Measurements from ENCODE around the gene SLC35B1.

Gene SLC35B1

DNA sequence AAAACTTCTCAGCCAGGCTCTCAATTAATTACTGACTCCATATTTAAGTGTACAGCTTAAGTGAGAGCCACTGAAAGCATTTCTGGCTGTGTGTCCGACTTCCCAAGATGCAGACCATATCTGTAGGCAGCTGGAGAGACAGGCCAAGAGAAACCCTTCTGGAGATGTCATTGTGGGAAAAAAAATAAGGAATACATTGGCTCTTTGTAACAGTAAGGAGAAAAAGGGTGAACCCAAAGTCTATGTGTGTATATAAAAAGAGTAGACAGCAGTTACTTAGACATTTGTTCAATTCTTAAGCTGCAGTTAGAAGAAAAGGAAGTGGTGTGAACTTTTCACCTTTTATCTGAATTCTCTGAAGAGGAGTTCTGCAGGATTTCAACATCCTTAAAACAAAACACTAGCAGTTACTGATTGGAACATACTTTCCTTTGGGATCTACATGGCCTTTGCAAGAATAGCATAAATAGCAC is 34.4 kb upstream of the SLC35B1 start:
- DNase-seq (ENCODE audit: low read depth), result no peak
- TF ChIP-seq, protein P1, sequence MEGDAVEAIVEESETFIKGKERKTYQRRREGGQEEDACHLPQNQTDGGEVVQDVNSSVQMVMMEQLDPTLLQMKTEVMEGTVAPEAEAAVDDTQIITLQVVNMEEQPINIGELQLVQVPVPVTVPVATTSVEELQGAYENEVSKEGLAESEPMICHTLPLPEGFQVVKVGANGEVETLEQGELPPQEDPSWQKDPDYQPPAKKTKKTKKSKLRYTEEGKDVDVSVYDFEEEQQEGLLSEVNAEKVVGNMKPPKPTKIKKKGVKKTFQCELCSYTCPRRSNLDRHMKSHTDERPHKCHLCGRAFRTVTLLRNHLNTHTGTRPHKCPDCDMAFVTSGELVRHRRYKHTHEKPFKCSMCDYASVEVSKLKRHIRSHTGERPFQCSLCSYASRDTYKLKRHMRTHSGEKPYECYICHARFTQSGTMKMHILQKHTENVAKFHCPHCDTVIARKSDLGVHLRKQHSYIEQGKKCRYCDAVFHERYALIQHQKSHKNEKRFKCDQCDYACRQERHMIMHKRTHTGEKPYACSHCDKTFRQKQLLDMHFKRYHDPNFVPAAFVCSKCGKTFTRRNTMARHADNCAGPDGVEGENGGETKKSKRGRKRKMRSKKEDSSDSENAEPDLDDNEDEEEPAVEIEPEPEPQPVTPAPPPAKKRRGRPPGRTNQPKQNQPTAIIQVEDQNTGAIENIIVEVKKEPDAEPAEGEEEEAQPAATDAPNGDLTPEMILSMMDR (IDR thresholded peaks at IDR 0.05; ENCODE audit: insufficient read depth, low read depth, low read length, missing control alignments), result no peak
- no peak overlapping the region for H3K4me3 ChIP-seq (ENCODE audit: low read length)

DNA sequence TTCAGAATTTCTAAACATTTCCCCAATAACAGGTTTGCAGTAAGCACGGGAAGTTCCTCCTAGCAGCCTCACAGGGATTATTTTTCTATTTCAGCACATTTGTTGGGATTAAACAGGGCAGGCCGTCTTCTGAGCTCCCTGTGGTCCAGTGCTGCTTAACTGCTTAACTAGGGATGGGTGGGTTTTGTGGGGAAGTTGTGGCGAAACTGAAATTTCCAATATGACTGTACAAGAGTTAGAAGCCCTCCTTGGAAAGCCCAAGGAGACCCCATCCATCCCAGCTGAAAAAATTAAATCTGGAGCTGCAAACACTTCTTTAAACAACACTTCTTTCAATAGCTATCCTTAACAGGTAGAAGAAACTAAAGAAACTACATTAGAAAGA is 33.9 kb upstream of the SLC35B1 start:
- no peak for DNase-seq (ENCODE audit: low read depth)
- no peak overlapping the region for H3K4me3 ChIP-seq (ENCODE audit: low read length)
- TF ChIP-seq, protein P1 (IDR thresholded peaks at IDR 0.05; ENCODE audit: insufficient read depth, low read depth, low read length, missing control alignments), result no peak

- DNase-seq (ENCODE audit: low read depth), result peak; percentile 67
- no peak overlapping the region for H3K4me3 ChIP-seq (ENCODE audit: low read length)
- TF ChIP-seq, protein P1 (IDR thresholded peaks at IDR 0.05; ENCODE audit: insufficient read depth, low read depth, low read length, missing control alignments), result no peak
These were observed 33.4 kb upstream of the SLC35B1 start for GRCh38 chr17:49741009-49741691.

DNA sequence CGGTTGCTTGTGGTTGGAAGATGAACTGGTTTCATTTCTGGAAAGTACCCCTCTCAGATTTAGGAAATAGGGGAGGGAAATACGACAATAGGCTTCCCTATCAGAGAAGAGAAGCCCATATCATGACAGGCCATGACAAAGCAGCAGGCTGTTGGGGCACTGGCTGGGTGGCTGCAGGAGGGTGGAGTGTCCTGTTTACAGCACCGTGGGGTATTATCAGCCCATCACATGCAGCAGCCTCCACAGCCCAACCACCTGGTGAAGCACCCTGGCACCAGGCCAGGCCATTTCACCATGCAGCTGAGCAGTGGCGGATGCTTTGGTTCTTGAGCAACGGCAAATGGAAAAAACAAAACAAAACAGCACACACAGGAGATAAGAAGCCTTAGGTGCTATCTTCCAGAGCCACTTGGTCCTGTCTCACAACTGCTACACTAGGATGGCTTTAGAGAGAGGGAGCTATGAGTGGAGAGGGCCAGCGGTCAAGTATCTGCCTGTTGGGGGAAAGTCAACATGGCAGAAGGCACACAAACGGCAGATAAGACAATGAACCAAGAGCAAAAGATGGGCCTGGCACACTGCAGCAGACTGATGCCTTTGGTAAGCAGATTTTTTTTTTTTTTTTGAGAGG is 32.0 kb upstream of the SLC35B1 start:
- TF ChIP-seq, protein P1 (IDR thresholded peaks at IDR 0.05; ENCODE audit: insufficient read depth, low read depth, low read length, missing control alignments), result no peak
- DNase-seq (ENCODE audit: low read depth), result peak; percentile 83
- H3K4me3 ChIP-seq (ENCODE audit: low read length), result no peak overlapping the region

DNA sequence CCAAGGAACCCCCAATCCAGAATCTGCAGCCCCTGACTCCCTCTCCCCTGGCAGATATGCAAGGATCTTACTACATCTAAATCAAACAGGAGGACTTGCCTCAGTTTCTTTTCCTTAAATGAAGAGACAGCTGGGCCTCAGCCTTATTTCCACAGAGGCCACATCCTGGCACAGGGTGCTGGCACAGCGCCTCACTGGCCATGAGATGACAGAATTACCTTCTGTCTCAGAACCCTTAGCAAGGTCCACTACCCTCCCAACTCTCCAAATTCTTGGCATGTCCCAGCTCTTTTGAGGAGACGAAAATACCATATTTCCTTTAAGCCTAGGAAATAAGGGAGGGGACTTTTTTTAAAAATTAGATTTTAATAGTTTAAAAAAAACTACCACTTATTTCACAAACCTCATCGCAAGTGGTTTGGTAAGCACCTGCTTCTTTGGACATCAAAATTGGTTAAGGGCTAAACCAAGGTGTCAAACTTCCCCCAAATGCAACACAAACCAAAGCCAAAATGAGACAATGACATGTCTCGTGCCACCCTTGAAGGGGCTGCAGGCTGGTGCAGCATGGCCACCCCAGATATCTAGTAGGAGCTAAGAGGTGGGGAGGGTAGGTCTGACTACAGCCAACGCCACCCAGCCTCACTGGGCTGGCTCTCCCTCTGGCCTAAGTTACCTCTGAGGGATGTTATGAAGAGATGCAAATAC is 30.8 kb upstream of the SLC35B1 start:
- TF ChIP-seq, protein P1 (IDR thresholded peaks at IDR 0.05; ENCODE audit: insufficient read depth, low read depth, low read length, missing control alignments), result no peak
- no peak for DNase-seq (ENCODE audit: low read depth)
- H3K4me3 ChIP-seq (ENCODE audit: low read length), result no peak overlapping the region

- DNase-seq (ENCODE audit: low read depth), result no peak
- TF ChIP-seq, protein P1 (IDR thresholded peaks at IDR 0.05; ENCODE audit: insufficient read depth, low read depth, low read length, missing control alignments), result no peak
- no peak overlapping the region for H3K4me3 ChIP-seq (ENCODE audit: low read length)
These were observed 27.0 kb upstream of the SLC35B1 start for GRCh38 chr17:49734515-49735490.
